Measurements from ENCODE around the gene SLC44A1. TPM values are rescaled to one million over a fixed set of nuclear protein-coding genes. Genes with fewer than 3 reads are reported as not detected.

The SLC44A1 gene
- total and polyA plus RNA-seq, 2 of the 13 experiments (the other 11 are each of a cell fraction or from before 2014, with no cell fraction given) = 21.4 to 40.8 TPM

DNA sequence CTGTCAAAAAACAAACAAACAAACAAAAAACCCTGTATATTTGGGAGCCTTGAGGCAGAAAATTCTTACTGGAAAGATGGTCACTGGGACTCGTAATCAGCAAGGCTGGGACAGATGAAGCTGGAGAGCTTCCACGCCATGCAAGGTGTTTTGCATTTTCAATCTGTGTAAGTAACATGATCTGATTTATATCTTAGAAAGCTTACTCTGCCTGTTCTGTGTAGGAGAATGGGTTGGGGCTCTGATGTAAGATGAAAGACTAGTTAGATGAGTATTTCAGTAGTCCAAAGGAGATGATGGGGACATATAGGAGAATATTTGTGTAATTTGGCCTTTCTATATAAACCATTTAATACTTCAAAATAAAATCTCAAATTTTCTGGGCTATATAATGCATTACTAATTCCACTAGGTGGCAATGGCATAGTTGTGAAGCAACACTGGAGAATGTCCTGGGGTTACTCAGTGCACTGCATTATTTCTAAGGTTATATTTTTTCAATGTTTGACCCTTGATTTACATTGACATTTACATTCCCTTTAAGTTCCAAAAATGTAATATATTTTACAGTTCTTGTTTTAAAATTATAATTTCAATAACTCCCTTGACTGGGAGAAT lies 181.5 kb downstream of the SLC44A1 start:
- 80% methylated on average over 2 of the region's 2 CpGs for WGBS (ENCODE audit: low lambda C conversion rate)
- BruUV-seq (replicated peaks) = no TSS peak
- FAIRE-seq = no peak
- Histone ChIP-seq H3K4me2 (ENCODE audit: low read depth, low read length) (no peak overlapping the region), H2AFZ (ENCODE audit: low read length) (no peak overlapping the region), H3K27ac (ENCODE audit: extremely low read length, insufficient read depth, low read length) (no peak overlapping the region), H3K9ac (ENCODE audit: insufficient read depth, low read depth, low read length) (no peak overlapping the region), H4K20me1 (ENCODE audit: insufficient read depth, low read length) (no peaks in the 10 kb centered on the region), H3K79me2 (ENCODE audit: insufficient read depth, low read length) (no peaks in the 10 kb centered on the region), H3K9me3 (ENCODE audit: low read length) (no peaks in the 10 kb centered on the region), H3K4me1 (ENCODE audit: insufficient read depth, low read length) (peaks cover 22% of the 10 kb centered on the region), H3K36me3 (replicated peaks in 1 of 2; ENCODE audit: control insufficient read depth in 1 of 2, insufficient read depth in 2 of 2, low read length in 2 of 2) (no peaks in the 10 kb centered on the region), H3K27me3 (ENCODE audit: control insufficient read depth in 1 of 2, insufficient read depth in 2 of 2, low read length in 2 of 2) (no peaks in the 10 kb centered on the region), H3K4me3 (replicated peaks in 1 of 3; ENCODE audit: insufficient read depth in 1 of 3, low read depth in 2 of 3, low read length in 3 of 3) (no peak overlapping the region)
- ChIA-PET POLR2A (no interaction called here), CTCF (ENCODE audit: low intra/inter-chr PET ratio, low total read pairs) (interaction anchor here (1.8 kb wide), 1 partner anchor 50 kb away, joined by 11 read pairs; no protein-coding TSS in a partner anchor)
- in situ Hi-C loops (cut with HindIII; ENCODE audit: extremely low pct_ligation_motif_present, low pct_unique_long_range_greater_than_20kb) = no loop called here
- intact Hi-C loops (cut with micrococcal nuclease; ENCODE audit: unreplicated experiment) = loop anchor here (5.0 kb wide), 1 partner anchor 131 kb away; the partner anchor contains the start of gene FKTN
- peak; percentile 86 for ATAC-seq
- no peak for DNase-seq (ENCODE audit: low spot score)
- peak; percentile 41; the same call in 1 of the 2 replicates for TF ChIP-seq RAD21 (CRISPR knock-in tag; IDR thresholded peaks at IDR 0.05)
- TF ChIP-seq CEBPG (CRISPR knock-in tag; IDR thresholded peaks at IDR 0.05) = peak; percentile 34; the same call in 1 of the 2 replicates
- TF ChIP-seq, protein P1, sequence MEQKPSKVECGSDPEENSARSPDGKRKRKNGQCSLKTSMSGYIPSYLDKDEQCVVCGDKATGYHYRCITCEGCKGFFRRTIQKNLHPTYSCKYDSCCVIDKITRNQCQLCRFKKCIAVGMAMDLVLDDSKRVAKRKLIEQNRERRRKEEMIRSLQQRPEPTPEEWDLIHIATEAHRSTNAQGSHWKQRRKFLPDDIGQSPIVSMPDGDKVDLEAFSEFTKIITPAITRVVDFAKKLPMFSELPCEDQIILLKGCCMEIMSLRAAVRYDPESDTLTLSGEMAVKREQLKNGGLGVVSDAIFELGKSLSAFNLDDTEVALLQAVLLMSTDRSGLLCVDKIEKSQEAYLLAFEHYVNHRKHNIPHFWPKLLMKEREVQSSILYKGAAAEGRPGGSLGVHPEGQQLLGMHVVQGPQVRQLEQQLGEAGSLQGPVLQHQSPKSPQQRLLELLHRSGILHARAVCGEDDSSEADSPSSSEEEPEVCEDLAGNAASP (CRISPR knock-in tag; IDR thresholded peaks at IDR 0.05; ENCODE audit: borderline replicate concordance) = 0 out of 2 replicates have a peak, but pooled peaks have one; percentile 10
- TF ChIP-seq, protein P2, sequence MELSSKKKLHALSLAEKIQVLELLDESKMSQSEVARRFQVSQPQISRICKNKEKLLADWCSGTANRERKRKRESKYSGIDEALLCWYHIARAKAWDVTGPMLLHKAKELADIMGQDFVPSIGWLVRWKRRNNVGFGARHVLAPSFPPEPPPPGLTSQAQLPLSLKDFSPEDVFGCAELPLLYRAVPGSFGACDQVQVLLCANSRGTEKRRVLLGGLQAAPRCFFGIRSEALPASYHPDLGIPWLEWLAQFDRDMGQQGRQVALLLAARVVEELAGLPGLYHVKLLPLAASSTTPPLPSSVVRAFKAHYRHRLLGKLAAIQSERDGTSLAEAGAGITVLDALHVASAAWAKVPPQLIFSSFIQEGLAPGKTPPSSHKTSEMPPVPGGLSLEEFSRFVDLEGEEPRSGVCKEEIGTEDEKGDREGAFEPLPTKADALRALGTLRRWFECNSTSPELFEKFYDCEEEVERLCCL (CRISPR knock-in tag; IDR thresholded peaks at IDR 0.05; ENCODE audit: borderline replicate concordance) = no peak
- no peak for TF ChIP-seq ZNF446 (CRISPR knock-in tag; IDR thresholded peaks at IDR 0.05)
- TF ChIP-seq, protein P3, sequence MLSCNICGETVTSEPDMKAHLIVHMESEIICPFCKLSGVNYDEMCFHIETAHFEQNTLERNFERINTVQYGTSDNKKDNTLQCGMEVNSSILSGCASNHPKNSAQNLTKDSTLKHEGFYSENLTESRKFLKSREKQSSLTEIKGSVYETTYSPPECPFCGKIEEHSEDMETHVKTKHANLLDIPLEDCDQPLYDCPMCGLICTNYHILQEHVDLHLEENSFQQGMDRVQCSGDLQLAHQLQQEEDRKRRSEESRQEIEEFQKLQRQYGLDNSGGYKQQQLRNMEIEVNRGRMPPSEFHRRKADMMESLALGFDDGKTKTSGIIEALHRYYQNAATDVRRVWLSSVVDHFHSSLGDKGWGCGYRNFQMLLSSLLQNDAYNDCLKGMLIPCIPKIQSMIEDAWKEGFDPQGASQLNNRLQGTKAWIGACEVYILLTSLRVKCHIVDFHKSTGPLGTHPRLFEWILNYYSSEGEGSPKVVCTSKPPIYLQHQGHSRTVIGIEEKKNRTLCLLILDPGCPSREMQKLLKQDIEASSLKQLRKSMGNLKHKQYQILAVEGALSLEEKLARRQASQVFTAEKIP (CRISPR knock-in tag; IDR thresholded peaks at IDR 0.05; ENCODE audit: borderline replicate concordance) = no peak
- no peak for TF ChIP-seq ZNF749 (CRISPR knock-in tag; IDR thresholded peaks at IDR 0.05; ENCODE audit: borderline replicate concordance)
- peak; percentile 56; the same call in 1 of the 2 replicates for TF ChIP-seq MIXL1 (CRISPR knock-in tag; IDR thresholded peaks at IDR 0.05)
- TF ChIP-seq GABPA (IDR thresholded peaks at IDR 0.05; ENCODE audit: low read depth, low read length) = no peak
- no peak for TF ChIP-seq GABPA (CRISPR knock-in tag; IDR thresholded peaks at IDR 0.05; ENCODE audit: low read depth)
- peak; percentile 72 for TF ChIP-seq STAG1 (CRISPR knock-in tag; IDR thresholded peaks at IDR 0.05)
- TF ChIP-seq ZFAT (CRISPR knock-in tag; conservative IDR thresholded peaks at IDR 0.05) = no peak
- TF ChIP-seq, protein P4, sequence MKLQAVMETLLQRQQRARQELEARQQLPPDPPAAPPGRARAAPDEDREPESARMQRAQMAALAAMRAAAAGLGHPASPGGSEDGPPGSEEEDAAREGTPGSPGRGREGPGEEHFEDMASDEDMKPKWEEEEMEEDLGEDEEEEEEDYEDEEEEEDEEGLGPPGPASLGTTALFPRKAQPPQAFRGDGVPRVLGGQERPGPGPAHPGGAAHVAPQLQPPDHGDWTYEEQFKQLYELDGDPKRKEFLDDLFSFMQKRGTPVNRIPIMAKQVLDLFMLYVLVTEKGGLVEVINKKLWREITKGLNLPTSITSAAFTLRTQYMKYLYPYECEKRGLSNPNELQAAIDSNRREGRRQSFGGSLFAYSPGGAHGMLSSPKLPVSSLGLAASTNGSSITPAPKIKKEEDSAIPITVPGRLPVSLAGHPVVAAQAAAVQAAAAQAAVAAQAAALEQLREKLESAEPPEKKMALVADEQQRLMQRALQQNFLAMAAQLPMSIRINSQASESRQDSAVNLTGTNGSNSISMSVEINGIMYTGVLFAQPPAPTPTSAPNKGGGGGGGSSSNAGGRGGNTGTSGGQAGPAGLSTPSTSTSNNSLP (IDR thresholded peaks at IDR 0.05; ENCODE audit: low read depth, low read length) = peak; percentile 57
- TF ChIP-seq, protein P5, sequence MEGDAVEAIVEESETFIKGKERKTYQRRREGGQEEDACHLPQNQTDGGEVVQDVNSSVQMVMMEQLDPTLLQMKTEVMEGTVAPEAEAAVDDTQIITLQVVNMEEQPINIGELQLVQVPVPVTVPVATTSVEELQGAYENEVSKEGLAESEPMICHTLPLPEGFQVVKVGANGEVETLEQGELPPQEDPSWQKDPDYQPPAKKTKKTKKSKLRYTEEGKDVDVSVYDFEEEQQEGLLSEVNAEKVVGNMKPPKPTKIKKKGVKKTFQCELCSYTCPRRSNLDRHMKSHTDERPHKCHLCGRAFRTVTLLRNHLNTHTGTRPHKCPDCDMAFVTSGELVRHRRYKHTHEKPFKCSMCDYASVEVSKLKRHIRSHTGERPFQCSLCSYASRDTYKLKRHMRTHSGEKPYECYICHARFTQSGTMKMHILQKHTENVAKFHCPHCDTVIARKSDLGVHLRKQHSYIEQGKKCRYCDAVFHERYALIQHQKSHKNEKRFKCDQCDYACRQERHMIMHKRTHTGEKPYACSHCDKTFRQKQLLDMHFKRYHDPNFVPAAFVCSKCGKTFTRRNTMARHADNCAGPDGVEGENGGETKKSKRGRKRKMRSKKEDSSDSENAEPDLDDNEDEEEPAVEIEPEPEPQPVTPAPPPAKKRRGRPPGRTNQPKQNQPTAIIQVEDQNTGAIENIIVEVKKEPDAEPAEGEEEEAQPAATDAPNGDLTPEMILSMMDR (CRISPR knock-in tag; IDR thresholded peaks at IDR 0.05) = peak; percentile 58
